GM12873 (cell line): Measurements from ENCODE around the gene TANC1.

Source experiments
- TF ChIP-seq, protein P1 (sequence below): IDR thresholded peaks from 2 replicates; pipeline ENCODE4 v1.5.1; 2012; ENCODE audit warnings: low read depth, mild to moderate bottlenecking, moderate library complexity, low read length, control low read depth; ENCODE audit not compliant: insufficient read depth; ENCODE audit errors: missing control alignments

TANC1 gene

DNA sequence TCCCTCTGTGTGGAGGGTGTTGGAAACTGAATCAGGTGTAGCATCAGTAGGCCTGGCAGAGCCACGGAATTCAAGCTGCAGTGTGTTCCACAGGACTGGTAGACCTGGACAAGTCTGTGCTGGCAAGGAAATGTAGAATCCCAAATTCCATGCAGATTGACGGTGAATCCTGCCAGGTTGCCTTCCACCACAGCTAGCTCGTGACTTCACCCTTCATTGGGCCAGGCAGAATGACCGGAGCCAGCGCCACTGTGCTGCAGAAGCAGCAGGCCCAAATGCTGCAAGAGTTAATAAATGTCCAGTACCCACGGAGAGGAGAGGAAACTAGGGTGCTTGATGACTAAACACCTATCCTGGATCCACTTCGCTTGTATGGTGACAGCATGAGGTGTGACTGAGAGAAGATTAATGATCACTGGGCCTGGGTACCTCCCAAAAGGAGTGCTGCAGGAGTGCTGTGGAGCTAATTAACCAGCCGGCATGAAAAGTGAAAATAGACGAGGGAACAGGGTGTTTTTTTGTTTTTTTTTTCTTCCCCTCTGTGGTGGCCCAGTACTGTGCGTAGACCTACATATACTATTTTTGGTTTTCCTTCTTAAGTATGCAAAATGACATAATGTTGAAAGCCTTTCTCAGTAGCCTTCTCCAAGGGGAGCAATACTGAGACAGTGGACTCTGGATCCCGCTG lies 122.2 kb downstream of the TANC1 start:
- TF ChIP-seq, protein P1, sequence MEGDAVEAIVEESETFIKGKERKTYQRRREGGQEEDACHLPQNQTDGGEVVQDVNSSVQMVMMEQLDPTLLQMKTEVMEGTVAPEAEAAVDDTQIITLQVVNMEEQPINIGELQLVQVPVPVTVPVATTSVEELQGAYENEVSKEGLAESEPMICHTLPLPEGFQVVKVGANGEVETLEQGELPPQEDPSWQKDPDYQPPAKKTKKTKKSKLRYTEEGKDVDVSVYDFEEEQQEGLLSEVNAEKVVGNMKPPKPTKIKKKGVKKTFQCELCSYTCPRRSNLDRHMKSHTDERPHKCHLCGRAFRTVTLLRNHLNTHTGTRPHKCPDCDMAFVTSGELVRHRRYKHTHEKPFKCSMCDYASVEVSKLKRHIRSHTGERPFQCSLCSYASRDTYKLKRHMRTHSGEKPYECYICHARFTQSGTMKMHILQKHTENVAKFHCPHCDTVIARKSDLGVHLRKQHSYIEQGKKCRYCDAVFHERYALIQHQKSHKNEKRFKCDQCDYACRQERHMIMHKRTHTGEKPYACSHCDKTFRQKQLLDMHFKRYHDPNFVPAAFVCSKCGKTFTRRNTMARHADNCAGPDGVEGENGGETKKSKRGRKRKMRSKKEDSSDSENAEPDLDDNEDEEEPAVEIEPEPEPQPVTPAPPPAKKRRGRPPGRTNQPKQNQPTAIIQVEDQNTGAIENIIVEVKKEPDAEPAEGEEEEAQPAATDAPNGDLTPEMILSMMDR: no peak

DNA sequence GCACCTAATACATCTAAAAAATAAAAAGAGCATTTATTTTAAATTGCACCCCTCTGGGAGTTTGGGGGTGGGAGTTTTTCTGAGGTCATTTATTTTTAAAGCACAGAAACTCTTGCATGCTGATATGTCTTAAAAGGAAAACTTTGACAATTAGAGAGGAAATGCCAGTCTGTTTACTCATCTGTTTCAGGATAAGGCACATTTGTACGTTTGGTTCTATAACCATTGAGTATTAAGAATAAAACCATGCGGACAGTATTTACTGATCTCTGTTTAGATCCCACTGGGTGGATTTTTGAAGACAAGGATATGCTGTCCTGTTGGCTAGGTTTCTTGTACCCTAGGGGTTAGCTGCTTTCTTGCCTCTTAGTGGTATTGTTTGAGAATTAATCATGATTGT lies 122.9 kb downstream of the TANC1 start:
- TF ChIP-seq, protein P1: no peak

DNA sequence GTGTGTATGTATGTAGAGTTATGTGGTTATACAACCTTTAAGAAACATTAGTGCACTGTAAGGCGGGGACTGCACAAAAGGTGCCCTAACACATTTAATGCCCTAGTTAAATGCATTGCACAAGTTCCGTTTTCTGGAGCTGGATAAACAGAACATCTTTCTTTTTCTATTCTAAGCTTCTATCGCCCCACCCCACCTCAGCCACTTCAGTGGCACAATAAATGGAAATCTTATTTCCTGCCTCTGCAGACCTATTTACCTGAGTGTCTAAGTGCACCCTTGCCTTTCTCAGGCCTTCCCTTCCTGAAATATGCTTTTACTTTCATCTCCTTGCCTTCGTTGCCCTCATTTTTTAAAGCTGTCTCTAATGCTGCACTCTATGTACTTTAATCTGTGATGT lies 123.5 kb downstream of the TANC1 start:
- TF ChIP-seq, protein P1: no peak

DNA sequence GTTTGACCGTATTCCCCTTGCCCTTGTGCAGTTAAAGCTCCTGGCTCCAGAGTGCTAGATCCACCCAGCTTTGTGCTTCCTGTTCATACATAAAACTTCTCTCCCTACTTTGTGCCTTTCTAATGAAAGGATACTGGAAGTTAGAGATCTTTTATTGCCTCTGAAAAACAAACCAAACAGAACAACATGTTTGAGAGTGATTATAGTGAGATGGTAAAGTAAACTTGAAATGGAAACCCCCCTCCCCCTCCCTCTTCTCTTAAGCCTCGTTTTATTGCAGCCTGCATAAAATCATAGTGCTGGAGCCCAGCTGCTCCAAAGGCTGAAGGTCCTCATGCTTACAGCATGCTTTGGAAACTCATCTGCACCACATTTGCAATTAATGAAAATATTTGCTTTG lies 125.1 kb downstream of the TANC1 start:
- TF ChIP-seq, protein P1: no peak

DNA sequence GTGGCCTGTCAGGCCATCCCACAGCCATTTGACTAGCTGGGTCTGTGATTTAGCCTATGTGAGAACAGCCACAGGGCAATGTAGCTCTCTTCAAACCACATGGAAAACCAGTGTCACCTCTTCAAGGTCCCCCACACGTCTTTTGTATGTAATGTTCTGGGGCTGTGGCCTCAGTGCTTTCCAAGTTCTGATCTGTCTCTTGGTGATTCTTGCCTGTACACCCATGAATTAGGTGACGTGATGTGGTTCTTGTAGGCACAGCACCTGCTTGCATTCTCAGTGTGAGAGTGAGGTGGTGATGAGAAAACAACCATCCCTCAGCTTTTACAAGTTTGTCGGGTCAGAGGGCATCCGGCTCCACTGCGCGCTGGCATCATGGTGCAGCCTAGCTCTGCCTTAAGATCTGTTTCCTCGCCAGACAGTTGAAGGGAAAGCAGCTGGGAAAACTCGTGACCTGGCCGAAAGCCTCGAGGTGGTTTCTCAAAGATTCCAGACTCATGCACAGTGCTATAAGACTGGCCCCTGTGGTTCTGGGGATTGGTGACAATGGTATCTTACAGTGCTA lies 125.8 kb downstream of the TANC1 start:
- TF ChIP-seq, protein P1: no peak

DNA sequence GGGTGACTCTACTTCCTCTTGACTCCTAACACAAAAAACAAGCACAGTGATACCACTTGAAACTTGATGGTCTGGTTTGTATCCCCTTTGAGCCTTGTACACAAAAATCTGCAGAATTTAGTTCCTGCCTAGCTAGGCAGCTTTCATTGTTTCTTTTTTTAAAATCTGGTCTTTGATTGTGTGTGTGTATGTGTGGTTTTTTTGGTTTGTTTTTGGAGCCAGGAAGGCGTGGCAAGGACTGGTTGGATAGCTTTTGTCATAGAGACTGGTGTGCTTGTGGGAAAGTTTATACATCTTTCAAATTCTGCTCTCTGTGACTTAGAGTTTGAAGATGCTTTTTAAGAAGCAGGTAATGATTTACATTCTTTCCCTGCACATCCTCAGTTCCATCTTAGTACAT lies 127.4 kb downstream of the TANC1 start:
- TF ChIP-seq, protein P1: no peak

DNA sequence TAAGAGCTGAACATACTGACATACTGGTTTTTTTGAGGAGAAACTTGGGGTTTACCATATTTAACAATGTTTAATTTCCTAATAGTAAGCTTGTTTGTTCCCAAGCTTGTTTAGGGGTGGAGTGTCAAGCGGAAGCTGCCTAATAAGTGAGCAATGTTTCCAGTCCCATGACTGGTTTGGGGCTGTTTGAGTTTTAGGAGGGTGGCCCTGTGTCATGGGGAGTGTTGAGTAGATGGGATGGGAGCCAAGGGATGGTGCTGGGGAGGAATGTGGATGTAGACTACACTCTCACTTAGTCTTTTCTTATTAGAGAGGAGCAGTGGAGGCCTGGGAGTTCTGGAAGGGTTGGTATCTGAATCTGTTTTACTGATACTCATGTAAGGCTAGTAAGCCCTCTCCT lies 128.5 kb downstream of the TANC1 start:
- TF ChIP-seq, protein P1: no peak

DNA sequence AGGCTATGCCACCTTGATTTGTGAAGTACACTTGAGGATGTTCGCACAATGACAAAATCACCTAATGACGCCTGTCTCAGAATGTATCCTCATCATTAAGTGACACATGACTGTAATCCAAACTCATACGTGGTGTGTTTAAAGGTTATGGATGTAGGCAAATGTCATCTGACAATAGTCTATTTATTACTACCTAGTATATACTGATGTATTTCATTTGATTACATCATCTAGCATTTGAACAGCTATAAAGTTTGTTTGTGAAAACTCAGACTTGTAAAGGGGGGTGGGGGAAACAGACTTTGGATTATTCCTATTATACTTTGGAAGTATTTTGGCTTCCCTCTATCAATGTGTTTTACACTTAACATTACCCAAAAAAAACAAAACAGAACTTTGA lies 129.9 kb downstream of the TANC1 start:
- TF ChIP-seq, protein P1: no peak
